Heart left ventricle (tissue), 13 donors: Measurements from ENCODE around the gene TOR1B.

Experiments
- CTCF ChIP-seq, 12 donors: fragments of 200-600 bp; sonication (generic) in 4 of 12; IDR thresholded peaks; one replicate each; pipeline versions ENCODE4 v1.5.0 to v1.8.0; 2018 to 2022; ENCODE audit warnings: antibody characterized with exemption in 12 of 12, mild to moderate bottlenecking in 5 of 12
- POLR2A ChIP-seq, 2 donors: fragments of 450-650 bp; IDR thresholded peaks; one replicate each; pipeline ENCODE4 v1.6.1; 2017; ENCODE audit warnings: antibody characterized with exemption in 2 of 2, mild to moderate bottlenecking in 2 of 2, moderate library complexity in 2 of 2
- donor health status: ischemic (EF 13 %, LVEDD 7.1; RV severe dilation, severe dysfunction).
- donor health status: DM: no; HTN: yes; CAD: no.
- donor health status: DM: no; HTN: no; CAD: no.
- donor health status: ischemic (EF 25% LVEDD 6.9; RV normal size, moderate dysfunction).
- donor health status: ischemic (EF 25% LVEDD 5.7; RV mildly dilated, moderate dysfunction).
- donor health status: ischemic (EF 35%, LVEDD 5.7; RV mildly dilated, moderate dysfunction).
- donor health status: nonischemic (EF 11% LVEDD 7.7; RV severe dilation, severe dysfunction).
- donor health status: DM: yes; HTN: yes; CAD: no.
- donor health status: PGD.
- donor health status: ischemic (EF 29% LVEDD 5.4; RV normal size, mild dysfunction).
- donor health status: nonischemic (EF 23%, LVEDD 6.1; RV moderate dilation, normal function).

- no peak for TF ChIP-seq CTCF (IDR thresholded peaks at IDR 0.05)
- no peak for TF ChIP-seq POLR2A (IDR thresholded peaks at IDR 0.05)
These were observed 48.8 kb downstream of the TOR1B start for GRCh38 chr9:129851821-129852220.
